ENCODE measurements around the gene SLC25A19.

DNA sequence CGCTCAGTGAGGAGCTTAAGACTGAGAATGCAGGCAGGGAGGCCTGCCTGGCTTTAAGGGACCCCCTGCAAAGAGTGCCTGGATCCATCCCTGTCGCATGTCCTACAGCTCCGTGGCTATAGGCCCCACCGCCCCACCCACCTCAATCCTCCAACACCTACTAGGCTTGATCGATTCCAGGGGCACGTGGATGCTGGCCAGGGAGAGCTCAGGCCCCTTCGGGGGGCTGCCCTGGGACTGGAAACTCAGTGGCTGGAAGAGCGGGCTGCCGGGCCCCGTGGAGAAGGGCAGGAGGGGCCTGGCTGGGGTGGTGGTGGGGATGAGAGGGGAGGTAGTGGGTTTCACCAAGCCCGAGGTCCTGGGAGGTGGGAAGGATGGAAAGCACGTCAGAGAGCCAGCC, 50.0 kb downstream of the SLC25A19 start:
- TF ChIP-seq, protein P1, sequence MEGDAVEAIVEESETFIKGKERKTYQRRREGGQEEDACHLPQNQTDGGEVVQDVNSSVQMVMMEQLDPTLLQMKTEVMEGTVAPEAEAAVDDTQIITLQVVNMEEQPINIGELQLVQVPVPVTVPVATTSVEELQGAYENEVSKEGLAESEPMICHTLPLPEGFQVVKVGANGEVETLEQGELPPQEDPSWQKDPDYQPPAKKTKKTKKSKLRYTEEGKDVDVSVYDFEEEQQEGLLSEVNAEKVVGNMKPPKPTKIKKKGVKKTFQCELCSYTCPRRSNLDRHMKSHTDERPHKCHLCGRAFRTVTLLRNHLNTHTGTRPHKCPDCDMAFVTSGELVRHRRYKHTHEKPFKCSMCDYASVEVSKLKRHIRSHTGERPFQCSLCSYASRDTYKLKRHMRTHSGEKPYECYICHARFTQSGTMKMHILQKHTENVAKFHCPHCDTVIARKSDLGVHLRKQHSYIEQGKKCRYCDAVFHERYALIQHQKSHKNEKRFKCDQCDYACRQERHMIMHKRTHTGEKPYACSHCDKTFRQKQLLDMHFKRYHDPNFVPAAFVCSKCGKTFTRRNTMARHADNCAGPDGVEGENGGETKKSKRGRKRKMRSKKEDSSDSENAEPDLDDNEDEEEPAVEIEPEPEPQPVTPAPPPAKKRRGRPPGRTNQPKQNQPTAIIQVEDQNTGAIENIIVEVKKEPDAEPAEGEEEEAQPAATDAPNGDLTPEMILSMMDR (IDR thresholded peaks at IDR 0.05; ENCODE audit: control extremely low read depth in 1 of 3, insufficient read depth in 1 of 3, low read depth in 1 of 3, low read length in 3 of 3): no peak
- TF ChIP-seq MAFK (IDR thresholded peaks at IDR 0.05; ENCODE audit: low read depth, low read length) (no peak), SP1 (IDR thresholded peaks at IDR 0.05; ENCODE audit: low read depth, low read length) (no peak), POLR2A (IDR thresholded peaks at IDR 0.05; ENCODE audit: control extremely low read depth in 1 of 2, low read depth in 2 of 2, low read length in 2 of 2) (peak in 1 of 2 experiments; percentile 17; a peak in 1 of 3 replicates), EP300 (IDR thresholded peaks at IDR 0.05; ENCODE audit: borderline replicate concordance in 1 of 2, low read depth in 2 of 2, low read length in 2 of 2) (no peak), RAD21 (IDR thresholded peaks at IDR 0.05 in 1 of 2, conservative IDR thresholded peaks at IDR 0.05 in 1 of 2; ENCODE audit: low read depth in 2 of 2, low read length in 2 of 2) (no peak), HDAC6 (IDR thresholded peaks at IDR 0.05; ENCODE audit: low read depth, low read length) (no peak), JUND (IDR thresholded peaks at IDR 0.05; ENCODE audit: low read length) (no peak), CHD2 (IDR thresholded peaks at IDR 0.05; ENCODE audit: low read length) (no peak), CEBPB (IDR thresholded peaks at IDR 0.05; ENCODE audit: low read depth, low read length) (no peak), FOSL1 (IDR thresholded peaks at IDR 0.05; ENCODE audit: insufficient read depth, low read depth, low read length) (no peak), POLR2AphosphoS5 (IDR thresholded peaks at IDR 0.05; ENCODE audit: low read depth, low read length) (no peak)
- TF ChIP-seq, protein P2, sequence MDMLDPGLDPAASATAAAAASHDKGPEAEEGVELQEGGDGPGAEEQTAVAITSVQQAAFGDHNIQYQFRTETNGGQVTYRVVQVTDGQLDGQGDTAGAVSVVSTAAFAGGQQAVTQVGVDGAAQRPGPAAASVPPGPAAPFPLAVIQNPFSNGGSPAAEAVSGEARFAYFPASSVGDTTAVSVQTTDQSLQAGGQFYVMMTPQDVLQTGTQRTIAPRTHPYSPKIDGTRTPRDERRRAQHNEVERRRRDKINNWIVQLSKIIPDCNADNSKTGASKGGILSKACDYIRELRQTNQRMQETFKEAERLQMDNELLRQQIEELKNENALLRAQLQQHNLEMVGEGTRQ (IDR thresholded peaks at IDR 0.05; ENCODE audit: low read length): no peak
